ENCODE results near the gene TMEM256. TPM values are rescaled to one million over a fixed set of nuclear protein-coding genes. Genes with fewer than 3 reads are reported as not detected.

TMEM256 gene
- polyA plus RNA-seq, 3 donors, result 39.2 to 81.4 (median 72.6) TPM

DNA sequence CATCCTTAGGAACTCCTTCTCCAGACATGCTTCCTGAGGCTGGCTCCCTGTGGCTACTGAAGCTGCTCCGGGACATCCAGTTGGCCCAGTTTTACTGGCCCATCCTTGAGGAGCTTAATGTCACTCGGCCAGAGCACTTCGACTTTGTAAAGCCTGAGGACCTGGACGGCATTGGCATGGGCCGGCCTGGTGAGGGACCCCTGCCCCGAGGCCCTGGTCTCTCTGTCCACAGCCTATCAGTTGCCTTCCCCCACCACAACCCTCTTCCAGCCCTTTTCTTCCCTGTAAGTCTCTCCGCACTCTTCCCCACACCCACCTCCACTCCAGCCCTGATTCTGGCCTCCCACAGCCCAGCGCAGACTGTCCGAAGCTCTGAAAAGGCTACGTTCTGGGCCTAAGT lies 21.0 kb downstream of the TMEM256 start:
- Mint-ChIP-seq H3K36me3 (peaks cover 14 to 17% of the 10 kb centered on the region in 2 donors), H3K9me3 (peaks cover 7 to 21% (median 15%) of the 10 kb centered on the region in 7 donors), H3K27ac (peak overlapping the region in 1 of 7 donors; percentile 47), H3K4me1 (peaks cover 18% of the 10 kb centered on the region), H3K27me3 (ENCODE audit: low read depth in 3 of 3) (peaks cover 50 to 73% (median 65%) of the 10 kb centered on the region in 3 donors), H3K4me3 (peak overlapping the region in 1 of 2 donors; percentile 84)
- no peak for DNase-seq
- Histone ChIP-seq H3K4me1 (ENCODE audit: control insufficient read depth in 1 of 2, insufficient read depth in 2 of 2, low read length in 2 of 2) (peaks cover 16 to 23% of the 10 kb centered on the region in 2 donors), H3K9me3 (replicated peaks in 1 of 2; ENCODE audit: control insufficient read depth in 1 of 2, insufficient read depth in 1 of 2, low read length in 2 of 2) (no peaks in the 10 kb centered on the region), H3K79me2 (ENCODE audit: insufficient read depth, low read length) (no peaks in the 10 kb centered on the region), H2AFZ (ENCODE audit: insufficient read depth, low read depth, low read length, poor library complexity, severe bottlenecking) (no peak overlapping the region), H3K9ac (ENCODE audit: insufficient read depth, low read length, poor library complexity, severe bottlenecking) (no peak overlapping the region), H3K4me2 (replicated peaks; ENCODE audit: extremely low read depth, low read length, poor library complexity, severe bottlenecking) (no peak overlapping the region), H3K36me3 (replicated peaks in 1 of 2; ENCODE audit: control insufficient read depth in 1 of 2, insufficient read depth in 2 of 2, low read length in 2 of 2) (peaks cover 0 to 4% of the 10 kb centered on the region in 2 donors), H3K27me3 (ENCODE audit: control insufficient read depth in 2 of 2, insufficient read depth in 2 of 2, low read length in 2 of 2) (peaks cover 34 to 59% of the 10 kb centered on the region in 2 donors), H3K27ac (ENCODE audit: low read depth in 1 of 2, low read length in 2 of 2) (no peak overlapping the region), H4K20me1 (ENCODE audit: insufficient read depth, low read length) (no peaks in the 10 kb centered on the region), H3K4me3 (replicated peaks in 1 of 3; ENCODE audit: low read depth in 2 of 3, low read length in 3 of 3) (no peak overlapping the region)
- intact Hi-C loops (cut with micrococcal nuclease), result no loop called here
- WGBS (ENCODE audit: insufficient coverage), result 100% methylated on average over 5 of the region's 10 CpGs
- TF ChIP-seq, protein P1, sequence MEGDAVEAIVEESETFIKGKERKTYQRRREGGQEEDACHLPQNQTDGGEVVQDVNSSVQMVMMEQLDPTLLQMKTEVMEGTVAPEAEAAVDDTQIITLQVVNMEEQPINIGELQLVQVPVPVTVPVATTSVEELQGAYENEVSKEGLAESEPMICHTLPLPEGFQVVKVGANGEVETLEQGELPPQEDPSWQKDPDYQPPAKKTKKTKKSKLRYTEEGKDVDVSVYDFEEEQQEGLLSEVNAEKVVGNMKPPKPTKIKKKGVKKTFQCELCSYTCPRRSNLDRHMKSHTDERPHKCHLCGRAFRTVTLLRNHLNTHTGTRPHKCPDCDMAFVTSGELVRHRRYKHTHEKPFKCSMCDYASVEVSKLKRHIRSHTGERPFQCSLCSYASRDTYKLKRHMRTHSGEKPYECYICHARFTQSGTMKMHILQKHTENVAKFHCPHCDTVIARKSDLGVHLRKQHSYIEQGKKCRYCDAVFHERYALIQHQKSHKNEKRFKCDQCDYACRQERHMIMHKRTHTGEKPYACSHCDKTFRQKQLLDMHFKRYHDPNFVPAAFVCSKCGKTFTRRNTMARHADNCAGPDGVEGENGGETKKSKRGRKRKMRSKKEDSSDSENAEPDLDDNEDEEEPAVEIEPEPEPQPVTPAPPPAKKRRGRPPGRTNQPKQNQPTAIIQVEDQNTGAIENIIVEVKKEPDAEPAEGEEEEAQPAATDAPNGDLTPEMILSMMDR (IDR thresholded peaks at IDR 0.05), result no peak

DNA sequence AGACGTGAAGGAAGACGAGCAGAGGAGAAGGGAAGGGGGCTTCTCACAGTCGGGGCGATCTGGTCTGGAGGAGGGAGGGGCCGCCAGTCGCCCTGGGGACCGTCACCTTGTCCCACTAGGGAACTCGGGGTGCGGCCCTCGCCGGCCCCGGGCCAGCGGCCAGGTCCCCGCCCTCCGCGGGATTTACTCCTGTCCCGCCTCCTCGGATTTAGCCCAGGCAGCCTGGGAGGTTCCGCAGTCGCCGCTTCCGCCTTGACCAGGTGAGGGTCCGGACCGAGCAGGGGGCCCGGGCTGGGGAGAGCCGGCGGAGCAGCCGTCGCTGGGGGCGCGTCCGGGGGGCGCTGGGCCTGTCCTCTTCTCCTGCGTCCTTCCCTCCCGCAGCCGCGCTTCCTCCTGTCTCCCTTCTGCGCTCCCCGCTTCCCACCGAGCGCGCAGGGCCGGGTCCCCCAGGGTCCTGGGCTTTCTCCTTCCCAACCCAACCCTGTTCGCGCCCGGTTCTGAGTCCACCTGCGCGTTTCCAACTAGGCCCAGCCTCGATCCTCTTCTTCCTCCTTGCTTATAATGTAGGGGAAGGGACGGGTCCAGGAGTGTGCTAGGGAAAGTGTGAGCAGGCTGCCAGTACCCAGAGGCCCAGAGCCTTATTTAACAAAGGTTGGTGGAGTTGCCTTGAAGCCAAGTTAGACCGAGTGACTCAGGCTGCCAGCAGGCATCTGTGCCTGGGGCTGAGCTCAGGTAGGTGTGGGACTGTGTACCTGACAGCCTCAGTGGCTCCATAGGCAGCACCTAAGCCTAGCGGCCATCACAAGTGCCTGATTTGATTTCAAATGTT lies 22.8 kb downstream of the TMEM256 start, which contains the start of gene TNK1:
Gene TNK1, plus strand, starts transcription at position 235 of the 829 bp plus-strand sequence. CDS start 1,838 bp downstream, outside the sequence.
- Histone ChIP-seq H3K27me3 (ENCODE audit: control insufficient read depth in 2 of 2, insufficient read depth in 2 of 2, low read length in 2 of 2) (peaks cover 34 to 59% of the 10 kb centered on the region in 2 donors), H3K4me1 (ENCODE audit: control insufficient read depth in 1 of 2, insufficient read depth in 2 of 2, low read length in 2 of 2) (peaks cover 16 to 23% of the 10 kb centered on the region in 2 donors), H3K9me3 (replicated peaks in 1 of 2; ENCODE audit: control insufficient read depth in 1 of 2, insufficient read depth in 1 of 2, low read length in 2 of 2) (no peaks in the 10 kb centered on the region), H4K20me1 (ENCODE audit: insufficient read depth, low read length) (no peaks in the 10 kb centered on the region), H2AFZ (ENCODE audit: insufficient read depth, low read depth, low read length, poor library complexity, severe bottlenecking) (no peak within 1 kb of the TSS), H3K4me2 (replicated peaks; ENCODE audit: extremely low read depth, low read length, poor library complexity, severe bottlenecking) (peak within 1 kb of the TSS; percentile 45), H3K4me3 (replicated peaks in 1 of 3; ENCODE audit: low read depth in 2 of 3, low read length in 3 of 3) (peak within 1 kb of the TSS in 1 of 3 experiments; percentile 7), H3K27ac (ENCODE audit: low read depth in 1 of 2, low read length in 2 of 2) (no peak within 1 kb of the TSS), H3K36me3 (replicated peaks in 1 of 2; ENCODE audit: control insufficient read depth in 1 of 2, insufficient read depth in 2 of 2, low read length in 2 of 2) (no peaks in the 10 kb centered on the region), H3K9ac (ENCODE audit: insufficient read depth, low read length, poor library complexity, severe bottlenecking) (no peak within 1 kb of the TSS), H3K79me2 (ENCODE audit: insufficient read depth, low read length) (no peaks in the 10 kb centered on the region)
- Mint-ChIP-seq H3K27me3 (ENCODE audit: low read depth in 3 of 3) (peaks cover 51 to 80% (median 65%) of the 10 kb centered on the region in 3 donors), H3K4me1 (peaks cover 18% of the 10 kb centered on the region), H3K9me3 (peaks cover 7 to 21% (median 15%) of the 10 kb centered on the region in 7 donors), H3K27ac (peak within 1 kb of the TSS in 1 of 7 donors; percentile 57), H3K36me3 (peaks cover 2 to 12% of the 10 kb centered on the region in 2 donors), H3K4me3 (peak within 1 kb of the TSS; percentile 10 to 84)
- intact Hi-C loops (cut with micrococcal nuclease), result no loop called here
- TF ChIP-seq, protein P1 (IDR thresholded peaks at IDR 0.05), result no peak
- no peak for DNase-seq
- WGBS (ENCODE audit: insufficient coverage), result 3% methylated on average over 43 of the region's 52 CpGs

All from CD14-positive monocyte (primary cell).